ENCODE data around the gene LEAP2.

LEAP2 gene

GRCh38 chr5:132916086-132916485 is 42.6 kb downstream of the LEAP2 start:
- H3K9me3 ChIP-seq (ENCODE audit: low read length) = no peaks in the 10 kb centered on the region
- no peaks in the 10 kb centered on the region for H3K27me3 ChIP-seq (ENCODE audit: insufficient read depth, low read length)
- H2AFZ ChIP-seq (ENCODE audit: low read length) = no peak overlapping the region
- peaks cover 41% of the 10 kb centered on the region for H3K36me3 ChIP-seq (ENCODE audit: insufficient read depth, low read length)
- no peaks in the 10 kb centered on the region for H3K4me1 ChIP-seq (ENCODE audit: insufficient read depth, low read length, severe bottlenecking)
- H3K27ac ChIP-seq (ENCODE audit: low read depth, low read length, poor library complexity, severe bottlenecking) = no peak overlapping the region
- TF ChIP-seq EZH2 (IDR thresholded peaks at IDR 0.05; ENCODE audit: borderline replicate concordance, low read length) = no peak
- TF ChIP-seq, protein P1, sequence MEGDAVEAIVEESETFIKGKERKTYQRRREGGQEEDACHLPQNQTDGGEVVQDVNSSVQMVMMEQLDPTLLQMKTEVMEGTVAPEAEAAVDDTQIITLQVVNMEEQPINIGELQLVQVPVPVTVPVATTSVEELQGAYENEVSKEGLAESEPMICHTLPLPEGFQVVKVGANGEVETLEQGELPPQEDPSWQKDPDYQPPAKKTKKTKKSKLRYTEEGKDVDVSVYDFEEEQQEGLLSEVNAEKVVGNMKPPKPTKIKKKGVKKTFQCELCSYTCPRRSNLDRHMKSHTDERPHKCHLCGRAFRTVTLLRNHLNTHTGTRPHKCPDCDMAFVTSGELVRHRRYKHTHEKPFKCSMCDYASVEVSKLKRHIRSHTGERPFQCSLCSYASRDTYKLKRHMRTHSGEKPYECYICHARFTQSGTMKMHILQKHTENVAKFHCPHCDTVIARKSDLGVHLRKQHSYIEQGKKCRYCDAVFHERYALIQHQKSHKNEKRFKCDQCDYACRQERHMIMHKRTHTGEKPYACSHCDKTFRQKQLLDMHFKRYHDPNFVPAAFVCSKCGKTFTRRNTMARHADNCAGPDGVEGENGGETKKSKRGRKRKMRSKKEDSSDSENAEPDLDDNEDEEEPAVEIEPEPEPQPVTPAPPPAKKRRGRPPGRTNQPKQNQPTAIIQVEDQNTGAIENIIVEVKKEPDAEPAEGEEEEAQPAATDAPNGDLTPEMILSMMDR (IDR thresholded peaks at IDR 0.05; ENCODE audit: low read length) = no peak
- H3F3A ChIP-seq (ENCODE audit: insufficient read depth, low read length) = no peaks in the 10 kb centered on the region
- H3K79me2 ChIP-seq (ENCODE audit: insufficient read depth, low read length) = no peaks in the 10 kb centered on the region
- no peaks in the 10 kb centered on the region for H3K9me2 ChIP-seq (ENCODE audit: low read depth, low read length)
- H3K4me2 ChIP-seq (ENCODE audit: low read length) = no peak overlapping the region
- H3K9ac ChIP-seq (ENCODE audit: low read length) = no peak overlapping the region
- H4K20me1 ChIP-seq (ENCODE audit: insufficient read depth, low read length) = no peaks in the 10 kb centered on the region
- H3K4me3 ChIP-seq (ENCODE audit: low read depth, low read length, poor library complexity, severe bottlenecking) = no peak overlapping the region
